Bronchial epithelial cell (primary cell): ENCODE data around the gene PCDHB7. TPM values are rescaled to one million over a fixed set of nuclear protein-coding genes. Genes with fewer than 3 reads are reported as not detected.
"Not testable (repeated sequence)": the region's sequence is repeated elsewhere in the genome, so short reads cannot be mapped to it uniquely, and the experiment has no call there.

Experiments used
- DNase-seq: peaks from one replicate; pipeline ENCODE4 v3.0.0-alpha.2; 2010; ENCODE audit warnings: low read depth
- FAIRE-seq: peaks from 2 replicates; lab custom pipeline; 2011; peaks lifted over from hg19 to GRCh38; lab: Jason Lieb, UNC
- H3K27me3 ChIP-seq: 2 replicates; pipeline ENCODE4 v1.5.1; 2011; ENCODE audit warnings: low read length; ENCODE audit not compliant: control insufficient read depth, insufficient read depth
- H3K36me3 ChIP-seq: 2 replicates; pipeline ENCODE4 v1.5.1; 2011; ENCODE audit warnings: low read length; ENCODE audit not compliant: control insufficient read depth, insufficient read depth
- H3K4me3 ChIP-seq: 2 replicates; pipeline ENCODE4 v1.5.1; 2011; ENCODE audit warnings: mild to moderate bottlenecking, low read depth, low read length, control low read depth
- total RNA-seq: library from RNA; depleted of rRNA; stranded (reverse); fragments of >200 nt; gene quantifications from 2 replicates; pipeline ENCODE4 v1.2.1, GENCODE V29; 2014
- TF ChIP-seq, protein P1 (sequence below): IDR thresholded peaks from 2 replicates; pipeline ENCODE4 v1.5.1; 2011; ENCODE audit warnings: mild to moderate bottlenecking, moderate library complexity, low read length, control low read depth, inconsistent platforms; ENCODE audit not compliant: insufficient read depth, severe bottlenecking

The PCDHB7 gene
- total RNA-seq, 1 donor from 2014 or later, result not detected

GRCh38 chr5:141186897-141187512, 14.6 kb downstream of the PCDHB7 start, which contains the start of gene PCDHB9:
PCDHB9 (plus strand) TSS chr5:141187161; CDS start chr5:141187319, 158 bp downstream.
- DNase-seq, result no peak

GRCh38 chr5:141188682-141189081, 16.2 kb downstream of the PCDHB7 start:
- FAIRE-seq, H3K27me3 ChIP-seq, H3K36me3 ChIP-seq, DNase-seq, H3K4me3 ChIP-seq: not testable (repeated sequence)

More at GRCh38 chr5:141186897-141187512, 14.6 kb downstream of the PCDHB7 start, which contains the start of gene PCDHB9:
- no peaks in the 10 kb centered on the region for H3K27me3 ChIP-seq
- H3K36me3 ChIP-seq, result no peaks in the 10 kb centered on the region
- no peak within 1 kb of the TSS for H3K4me3 ChIP-seq
- FAIRE-seq, result no peak
- TF ChIP-seq, protein P1, sequence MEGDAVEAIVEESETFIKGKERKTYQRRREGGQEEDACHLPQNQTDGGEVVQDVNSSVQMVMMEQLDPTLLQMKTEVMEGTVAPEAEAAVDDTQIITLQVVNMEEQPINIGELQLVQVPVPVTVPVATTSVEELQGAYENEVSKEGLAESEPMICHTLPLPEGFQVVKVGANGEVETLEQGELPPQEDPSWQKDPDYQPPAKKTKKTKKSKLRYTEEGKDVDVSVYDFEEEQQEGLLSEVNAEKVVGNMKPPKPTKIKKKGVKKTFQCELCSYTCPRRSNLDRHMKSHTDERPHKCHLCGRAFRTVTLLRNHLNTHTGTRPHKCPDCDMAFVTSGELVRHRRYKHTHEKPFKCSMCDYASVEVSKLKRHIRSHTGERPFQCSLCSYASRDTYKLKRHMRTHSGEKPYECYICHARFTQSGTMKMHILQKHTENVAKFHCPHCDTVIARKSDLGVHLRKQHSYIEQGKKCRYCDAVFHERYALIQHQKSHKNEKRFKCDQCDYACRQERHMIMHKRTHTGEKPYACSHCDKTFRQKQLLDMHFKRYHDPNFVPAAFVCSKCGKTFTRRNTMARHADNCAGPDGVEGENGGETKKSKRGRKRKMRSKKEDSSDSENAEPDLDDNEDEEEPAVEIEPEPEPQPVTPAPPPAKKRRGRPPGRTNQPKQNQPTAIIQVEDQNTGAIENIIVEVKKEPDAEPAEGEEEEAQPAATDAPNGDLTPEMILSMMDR, result peak; percentile 13

DNA sequence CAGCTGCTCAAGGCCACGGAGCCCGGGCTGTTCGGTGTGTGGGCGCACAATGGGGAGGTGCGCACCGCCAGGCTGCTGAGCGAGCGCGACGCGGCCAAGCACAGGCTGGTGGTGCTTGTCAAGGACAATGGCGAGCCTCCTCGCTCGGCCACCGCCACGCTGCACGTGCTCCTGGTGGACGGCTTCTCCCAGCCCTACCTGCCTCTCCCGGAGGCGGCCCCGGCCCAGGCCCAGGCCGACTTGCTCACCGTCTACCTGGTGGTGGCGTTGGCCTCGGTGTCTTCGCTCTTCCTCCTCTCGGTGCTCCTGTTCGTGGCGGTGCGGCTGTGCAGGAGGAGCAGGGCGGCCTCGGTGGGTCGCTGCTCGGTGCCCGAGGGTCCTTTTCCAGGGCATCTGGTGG, 16.7 kb downstream of the PCDHB7 start:
- not testable (repeated sequence) for H3K27me3 ChIP-seq, DNase-seq, H3K36me3 ChIP-seq, H3K4me3 ChIP-seq, FAIRE-seq

DNA sequence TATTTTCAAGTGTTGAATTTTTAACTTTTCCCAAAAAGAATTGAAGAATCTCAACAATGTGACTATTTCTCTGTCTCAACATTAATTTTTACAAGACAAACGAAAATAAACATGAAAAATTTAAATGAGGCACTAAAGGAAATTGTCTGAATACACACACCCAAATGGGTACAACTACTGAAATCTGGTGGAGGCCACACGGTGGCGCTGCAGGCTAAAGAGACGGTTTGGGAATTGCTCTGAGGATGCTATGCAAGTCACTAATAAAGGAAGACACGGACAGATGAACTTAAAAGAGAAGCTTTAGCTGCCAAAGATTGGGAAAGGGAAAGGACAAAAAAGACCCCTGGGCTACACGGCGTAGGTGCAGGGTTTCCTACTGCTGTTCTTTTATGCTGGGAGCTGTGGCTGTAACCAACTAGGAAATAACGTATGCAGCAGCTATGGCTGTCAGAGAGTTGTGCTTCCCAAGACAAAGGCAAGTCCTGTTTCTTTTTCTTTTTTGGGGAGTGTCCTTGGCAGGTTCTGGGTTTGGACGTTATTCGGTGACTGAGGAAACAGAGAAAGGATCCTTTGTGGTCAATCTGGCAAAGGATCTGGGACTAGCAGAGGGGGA, 19.8 kb downstream of the PCDHB7 start, which contains the start of gene PCDHB10:
Gene PCDHB10, plus strand, starts transcription at position 244 of the 616 bp plus-strand sequence. Its CDS starts 200 bp downstream, at position 444.
- H3K27me3 ChIP-seq, result no peaks in the 10 kb centered on the region
- TF ChIP-seq, protein P1, result peak; percentile 31
- no peak for FAIRE-seq
- H3K36me3 ChIP-seq, result no peaks in the 10 kb centered on the region
- peak; percentile 12 for DNase-seq
- H3K4me3 ChIP-seq, result no peak within 1 kb of the TSS

GRCh38 chr5:141194332-141194731, 21.9 kb downstream of the PCDHB7 start:
- not testable (repeated sequence) for DNase-seq, FAIRE-seq

DNA sequence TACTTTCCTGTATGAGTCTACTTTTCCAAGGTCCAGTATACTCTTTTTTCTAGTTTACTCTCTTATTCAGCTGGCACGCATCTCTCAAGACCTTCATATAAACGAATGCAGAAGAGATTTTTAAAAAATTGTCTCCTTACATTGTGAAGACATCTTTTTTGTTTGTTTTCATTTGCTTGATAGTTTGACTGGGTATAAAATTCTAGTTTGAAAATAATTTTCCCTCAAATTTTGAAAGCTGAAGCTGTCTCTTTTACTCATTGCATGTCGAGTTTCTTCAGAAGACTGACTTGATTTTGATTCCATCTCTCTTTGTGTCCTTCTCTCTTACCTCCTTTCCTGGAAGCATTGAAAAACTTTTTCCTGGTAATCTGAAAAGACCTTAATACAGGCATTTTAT, 23.9 kb downstream of the PCDHB7 start:
- Histone ChIP-seq H3K4me3 (no peak overlapping the region), H3K36me3 (no peaks in the 10 kb centered on the region), H3K27me3 (no peaks in the 10 kb centered on the region)
- FAIRE-seq (no peak), DNase-seq (no peak)
- TF ChIP-seq, protein P1, result no peak

More at GRCh38 chr5:141194332-141194731, 21.9 kb downstream of the PCDHB7 start:
- H3K36me3 ChIP-seq, H3K4me3 ChIP-seq, H3K27me3 ChIP-seq: not testable (repeated sequence)

DNA sequence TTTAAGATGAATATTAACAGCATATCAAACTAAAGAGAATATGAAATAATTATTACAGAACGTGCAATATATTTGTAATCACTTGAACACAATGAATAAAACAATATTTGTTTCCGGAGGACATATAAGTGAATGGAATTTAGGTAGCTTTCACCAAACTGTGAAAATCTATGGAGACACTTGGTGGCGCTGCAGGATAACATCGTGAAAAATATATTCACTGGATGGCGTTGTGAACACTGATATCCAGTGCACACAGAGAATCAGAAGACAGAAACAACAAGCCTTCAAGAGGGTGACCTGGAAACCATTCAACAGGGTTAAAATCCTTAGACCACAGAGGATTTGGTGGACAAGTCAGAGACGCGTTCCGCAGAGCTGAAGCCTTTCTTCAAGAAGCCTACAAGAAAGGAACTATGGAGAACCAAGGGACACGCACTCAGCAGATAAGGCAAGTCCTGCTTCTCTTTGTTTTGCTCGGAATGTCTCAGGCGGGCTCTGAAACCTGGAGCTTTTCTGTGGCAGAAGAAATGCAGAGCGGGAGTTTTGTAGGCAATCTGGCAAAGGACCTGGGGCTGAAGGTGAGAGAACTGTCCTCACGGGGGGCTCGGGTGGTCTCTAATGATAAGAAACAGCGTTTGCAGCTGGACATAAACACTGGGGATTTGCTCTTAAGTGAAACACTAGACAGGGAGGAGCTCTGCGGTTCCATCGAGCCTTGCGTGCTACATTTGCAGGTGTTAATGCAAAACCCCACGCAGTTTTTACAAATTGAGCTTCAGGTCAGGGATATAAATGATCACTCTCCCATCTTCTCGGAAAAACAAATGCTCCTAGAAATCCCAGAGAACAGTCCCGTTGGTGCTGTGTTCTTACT, 27.2 kb downstream of the PCDHB7 start, which contains the start of gene PCDHB11:
Gene PCDHB11, plus strand, starts transcription at position 269 of the 877 bp plus-strand sequence. Its CDS starts 148 bp downstream, at position 417.
- Histone ChIP-seq H3K27me3 (no peaks in the 10 kb centered on the region), H3K36me3 (no peaks in the 10 kb centered on the region), H3K4me3 (peak within 1 kb of the TSS; percentile 2)
- TF ChIP-seq, protein P1, result no peak
- DNase-seq (no peak), FAIRE-seq (no peak)

DNA sequence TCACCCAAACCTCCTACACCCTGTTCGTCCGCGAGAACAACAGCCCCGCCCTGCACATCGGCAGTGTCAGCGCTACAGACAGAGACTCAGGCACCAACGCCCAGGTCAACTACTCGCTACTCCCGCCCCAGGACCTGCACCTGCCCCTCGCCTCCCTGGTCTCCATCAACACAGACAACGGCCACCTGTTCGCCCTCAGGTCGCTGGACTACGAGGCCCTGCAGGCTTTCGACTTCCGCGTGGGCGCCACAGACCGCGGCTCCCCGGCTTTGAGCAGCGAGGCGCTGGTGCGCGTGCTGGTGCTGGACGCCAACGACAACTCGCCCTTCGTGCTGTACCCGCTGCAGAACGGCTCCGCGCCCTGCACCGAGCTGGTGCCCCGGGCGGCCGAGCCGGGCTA, 28.7 kb downstream of the PCDHB7 start:
- FAIRE-seq, DNase-seq, H3K4me3 ChIP-seq, H3K36me3 ChIP-seq, H3K27me3 ChIP-seq: not testable (repeated sequence)

GRCh38 chr5:141201646-141202045, 29.2 kb downstream of the PCDHB7 start:
- H3K36me3 ChIP-seq, FAIRE-seq, DNase-seq, H3K27me3 ChIP-seq, H3K4me3 ChIP-seq: not testable (repeated sequence)
